C1 segment of cervical spinal cord (tissue), 14 donors: ENCODE measurements around the gene RIMS3.

ENCODE experiments used
- DNase-seq, 14 donors: peaks; one replicate each; lab custom pipeline; 2025; lab: John Stamatoyannopoulos, UW

RIMS3 gene

GRCh38 chr1:40691538-40692428 is 26.3 kb upstream of the RIMS3 start, which contains the start of gene NFYC:
NFYC (plus strand) TSS chr1:40691704; CDS start chr1:40738844, 47,140 bp downstream.
- peak; percentile 52 to 92 (median 91) for DNase-seq

- DNase-seq: peak in 1 of 14 donors; percentile 43
These were observed 25.5 kb upstream of the RIMS3 start for GRCh38 chr1:40690771-40691537.

- no peak for DNase-seq
These were observed 24.3 kb upstream of the RIMS3 start for GRCh38 chr1:40689737-40690136.

GRCh38 chr1:40687661-40688060 is 22.2 kb upstream of the RIMS3 start:
- no peak for DNase-seq

GRCh38 chr1:40687059-40687458 is 21.6 kb upstream of the RIMS3 start:
- DNase-seq: no peak

- DNase-seq: no peak
These were observed 19.2 kb upstream of the RIMS3 start for GRCh38 chr1:40684669-40685068.

GRCh38 chr1:40679165-40679953 is 13.9 kb upstream of the RIMS3 start:
- DNase-seq: no peak

GRCh38 chr1:40676501-40676900 is 11.0 kb upstream of the RIMS3 start:
- DNase-seq: no peak

GRCh38 chr1:40673452-40673851 is 8.0 kb upstream of the RIMS3 start:
- DNase-seq: no peak

- peak in 13 of 14 donors; percentile 12 to 93 (median 45) for DNase-seq
These were observed 3.5 kb upstream of the RIMS3 start for GRCh38 chr1:40668769-40669525.

GRCh38 chr1:40664791-40665190 is 691 bp downstream of the RIMS3 start:
- peak in 1 of 14 donors; percentile 33 for DNase-seq

GRCh38 chr1:40664167-40664537 is 1.3 kb downstream of the RIMS3 start:
- no peak for DNase-seq

- DNase-seq: no peak
These were observed 1.9 kb downstream of the RIMS3 start for GRCh38 chr1:40663324-40664166.

GRCh38 chr1:40662864-40663263 is 2.6 kb downstream of the RIMS3 start:
- DNase-seq: peak in 1 of 14 donors; percentile 17

- no peak for DNase-seq
These were observed 3.3 kb downstream of the RIMS3 start for GRCh38 chr1:40662151-40662550.

GRCh38 chr1:40661678-40662077 is 3.8 kb downstream of the RIMS3 start:
- DNase-seq: no peak

GRCh38 chr1:40659649-40659947 is 5.9 kb downstream of the RIMS3 start:
- no peak for DNase-seq

GRCh38 chr1:40658751-40659648 is 6.5 kb downstream of the RIMS3 start:
- no peak for DNase-seq

- peak in 1 of 14 donors; percentile 73 for DNase-seq
These were observed 8.4 kb downstream of the RIMS3 start for GRCh38 chr1:40657046-40657445.
